ENCODE data around the gene SNAI3.

The SNAI3 gene

GRCh38 chr16:88654363-88655052 lies 31.8 kb downstream of the SNAI3 start:
- Histone ChIP-seq H3K4me2 (ENCODE audit: low read length) (no peak overlapping the region), H2BK120ac (ENCODE audit: insufficient read depth, low read length, poor library complexity) (no peak overlapping the region), H3K14ac (ENCODE audit: low read length) (no peak overlapping the region), H3K27ac (ENCODE audit: low read depth, low read length) (no peak overlapping the region), H3K36me3 (ENCODE audit: control insufficient read depth in 1 of 2, insufficient read depth in 2 of 2, low read length in 2 of 2) (peaks cover 79 to 80% of the 10 kb centered on the region in 2 experiments), H2BK12ac (ENCODE audit: low read length) (no peak overlapping the region), H4K91ac (ENCODE audit: low read depth, low read length) (no peak overlapping the region), H3K27me3 (ENCODE audit: insufficient read depth, low read length) (no peaks in the 10 kb centered on the region), H3K79me1 (ENCODE audit: low read length) (peaks cover 10% of the 10 kb centered on the region), H3K4ac (ENCODE audit: low read depth, low read length) (no peak overlapping the region), H3K9me3 (ENCODE audit: insufficient read depth, low read depth, low read length) (peaks cover 5% of the 10 kb centered on the region), H2AFZ (ENCODE audit: insufficient read depth, low read length, poor library complexity) (no peak overlapping the region), H2AK5ac (ENCODE audit: low read length) (no peak overlapping the region), H4K8ac (ENCODE audit: low read depth, low read length) (no peak overlapping the region), H2BK5ac (ENCODE audit: low read depth, low read length, poor library complexity) (no peak overlapping the region), H3K4me1 (ENCODE audit: control insufficient read depth in 1 of 2, insufficient read depth in 2 of 2, low read length in 2 of 2) (peaks cover 13 to 16% of the 10 kb centered on the region in 2 experiments), H4K12ac (ENCODE audit: low read depth, low read length) (no peak overlapping the region), H3K9ac (ENCODE audit: low read length) (no peak overlapping the region), H3K4me3 (ENCODE audit: low read depth, low read length) (no peak overlapping the region), H3K18ac (ENCODE audit: low read length) (no peak overlapping the region), H3K79me2 (ENCODE audit: control insufficient read depth, insufficient read depth, low read length, poor library complexity) (peaks cover 14% of the 10 kb centered on the region), H3K23ac (ENCODE audit: low read length) (no peak overlapping the region)
- no peak for DNase-seq
- no CpG with 5 or more reads among the region's 28 CpGs for WGBS (ENCODE audit: extremely low coverage, insufficient coverage, insufficient read length)

- Histone ChIP-seq H4K91ac (ENCODE audit: low read depth, low read length) (no peak overlapping the region), H3K18ac (ENCODE audit: low read length) (no peak overlapping the region), H3K4ac (ENCODE audit: low read depth, low read length) (no peak overlapping the region), H3K9ac (ENCODE audit: low read length) (no peak overlapping the region), H2BK120ac (ENCODE audit: insufficient read depth, low read length, poor library complexity) (no peak overlapping the region), H4K8ac (ENCODE audit: low read depth, low read length) (no peak overlapping the region), H3K36me3 (ENCODE audit: control insufficient read depth in 1 of 2, insufficient read depth in 2 of 2, low read length in 2 of 2) (peaks cover 77% of the 10 kb centered on the region in 2 experiments), H2BK5ac (ENCODE audit: low read depth, low read length, poor library complexity) (no peak overlapping the region), H3K79me2 (ENCODE audit: control insufficient read depth, insufficient read depth, low read length, poor library complexity) (peaks cover 11% of the 10 kb centered on the region), H2BK12ac (ENCODE audit: low read length) (no peak overlapping the region), H3K23ac (ENCODE audit: low read length) (no peak overlapping the region), H2AFZ (ENCODE audit: insufficient read depth, low read length, poor library complexity) (no peak overlapping the region), H3K4me3 (ENCODE audit: low read depth, low read length) (no peak overlapping the region), H3K9me3 (ENCODE audit: insufficient read depth, low read depth, low read length) (peaks cover 5% of the 10 kb centered on the region), H3K27me3 (ENCODE audit: insufficient read depth, low read length) (no peaks in the 10 kb centered on the region), H2AK5ac (ENCODE audit: low read length) (no peak overlapping the region), H4K12ac (ENCODE audit: low read depth, low read length) (no peak overlapping the region), H3K14ac (ENCODE audit: low read length) (no peak overlapping the region), H3K79me1 (ENCODE audit: low read length) (peaks cover 10% of the 10 kb centered on the region), H3K4me1 (ENCODE audit: control insufficient read depth in 1 of 2, insufficient read depth in 2 of 2, low read length in 2 of 2) (peaks cover 15 to 16% of the 10 kb centered on the region in 2 experiments), H3K27ac (ENCODE audit: low read depth, low read length) (no peak overlapping the region), H3K4me2 (ENCODE audit: low read length) (no peak overlapping the region)
- DNase-seq, result no peak
- WGBS (ENCODE audit: extremely low coverage, insufficient coverage, insufficient read length), result no CpG with 5 or more reads among the region's 32 CpGs
Observed at GRCh38 chr16:88653596-88654362, 32.5 kb downstream of the SNAI3 start.

GRCh38 chr16:88653101-88653500 lies 33.2 kb downstream of the SNAI3 start:
- no peak overlapping the region for H2AK5ac ChIP-seq (ENCODE audit: low read length)
- H3K9ac ChIP-seq (ENCODE audit: low read length), result no peak overlapping the region
- no peak overlapping the region for H3K27ac ChIP-seq (ENCODE audit: low read depth, low read length)
- no peak overlapping the region for H4K91ac ChIP-seq (ENCODE audit: low read depth, low read length)
- H3K27me3 ChIP-seq (ENCODE audit: insufficient read depth, low read length), result no peaks in the 10 kb centered on the region
- H3K79me2 ChIP-seq (ENCODE audit: control insufficient read depth, insufficient read depth, low read length, poor library complexity), result peaks cover 11% of the 10 kb centered on the region
- peaks cover 5% of the 10 kb centered on the region for H3K9me3 ChIP-seq (ENCODE audit: insufficient read depth, low read depth, low read length)
- no peak overlapping the region for H2BK5ac ChIP-seq (ENCODE audit: low read depth, low read length, poor library complexity)
- H3K4me2 ChIP-seq (ENCODE audit: low read length), result no peak overlapping the region
- no peak overlapping the region for H4K12ac ChIP-seq (ENCODE audit: low read depth, low read length)
- no peak overlapping the region for H3K14ac ChIP-seq (ENCODE audit: low read length)
- DNase-seq, result no peak
- peaks cover 10% of the 10 kb centered on the region for H3K79me1 ChIP-seq (ENCODE audit: low read length)
- H2AFZ ChIP-seq (ENCODE audit: insufficient read depth, low read length, poor library complexity), result no peak overlapping the region
- H3K23ac ChIP-seq (ENCODE audit: low read length), result no peak overlapping the region
- H4K8ac ChIP-seq (ENCODE audit: low read depth, low read length), result no peak overlapping the region
- H3K4me1 ChIP-seq (ENCODE audit: control insufficient read depth in 1 of 2, insufficient read depth in 2 of 2, low read length in 2 of 2), result peaks cover 15 to 16% of the 10 kb centered on the region in 2 experiments
- H3K4me3 ChIP-seq (ENCODE audit: low read depth, low read length), result no peak overlapping the region
- H3K18ac ChIP-seq (ENCODE audit: low read length), result no peak overlapping the region
- H3K36me3 ChIP-seq (ENCODE audit: control insufficient read depth in 1 of 2, insufficient read depth in 2 of 2, low read length in 2 of 2), result peaks cover 71 to 72% of the 10 kb centered on the region in 2 experiments
- no CpG with 5 or more reads among the region's 13 CpGs for WGBS (ENCODE audit: extremely low coverage, insufficient coverage, insufficient read length)
- H2BK120ac ChIP-seq (ENCODE audit: insufficient read depth, low read length, poor library complexity), result no peak overlapping the region
- no peak overlapping the region for H3K4ac ChIP-seq (ENCODE audit: low read depth, low read length)
- no peak overlapping the region for H2BK12ac ChIP-seq (ENCODE audit: low read length)

- H3K27ac ChIP-seq (ENCODE audit: low read depth, low read length), result no peak overlapping the region
- no peak overlapping the region for H4K8ac ChIP-seq (ENCODE audit: low read depth, low read length)
- H3K4me2 ChIP-seq (ENCODE audit: low read length), result no peak overlapping the region
- no peaks in the 10 kb centered on the region for H3K27me3 ChIP-seq (ENCODE audit: insufficient read depth, low read length)
- peaks cover 5% of the 10 kb centered on the region for H3K9me3 ChIP-seq (ENCODE audit: insufficient read depth, low read depth, low read length)
- H2AFZ ChIP-seq (ENCODE audit: insufficient read depth, low read length, poor library complexity), result no peak overlapping the region
- no peak overlapping the region for H3K9ac ChIP-seq (ENCODE audit: low read length)
- H4K91ac ChIP-seq (ENCODE audit: low read depth, low read length), result no peak overlapping the region
- H2AK5ac ChIP-seq (ENCODE audit: low read length), result no peak overlapping the region
- peaks cover 67 to 68% of the 10 kb centered on the region in 2 experiments for H3K36me3 ChIP-seq (ENCODE audit: control insufficient read depth in 1 of 2, insufficient read depth in 2 of 2, low read length in 2 of 2)
- H2BK12ac ChIP-seq (ENCODE audit: low read length), result no peak overlapping the region
- H3K14ac ChIP-seq (ENCODE audit: low read length), result no peak overlapping the region
- H3K79me1 ChIP-seq (ENCODE audit: low read length), result peaks cover 10% of the 10 kb centered on the region
- no peak overlapping the region for H3K18ac ChIP-seq (ENCODE audit: low read length)
- peaks cover 15 to 16% of the 10 kb centered on the region in 2 experiments for H3K4me1 ChIP-seq (ENCODE audit: control insufficient read depth in 1 of 2, insufficient read depth in 2 of 2, low read length in 2 of 2)
- H2BK5ac ChIP-seq (ENCODE audit: low read depth, low read length, poor library complexity), result no peak overlapping the region
- no peak overlapping the region for H3K4me3 ChIP-seq (ENCODE audit: low read depth, low read length)
- no peak overlapping the region for H3K4ac ChIP-seq (ENCODE audit: low read depth, low read length)
- H3K23ac ChIP-seq (ENCODE audit: low read length), result no peak overlapping the region
- peaks cover 11% of the 10 kb centered on the region for H3K79me2 ChIP-seq (ENCODE audit: control insufficient read depth, insufficient read depth, low read length, poor library complexity)
- no CpG with 5 or more reads among the region's 8 CpGs for WGBS (ENCODE audit: extremely low coverage, insufficient coverage, insufficient read length)
- no peak overlapping the region for H2BK120ac ChIP-seq (ENCODE audit: insufficient read depth, low read length, poor library complexity)
- H4K12ac ChIP-seq (ENCODE audit: low read depth, low read length), result no peak overlapping the region
- no peak for DNase-seq
Observed at GRCh38 chr16:88652762-88653063, 33.6 kb downstream of the SNAI3 start.
